HepG2 (cell line): ENCODE measurements around the gene CNNM4. TPM values are rescaled to one million over a fixed set of nuclear protein-coding genes. Genes with fewer than 3 reads are reported as not detected.

Experiments used
- CBFB ChIP-seq: sonication (generic); formaldehyde crosslinking; IDR thresholded peaks from 2 replicates; pipeline ENCODE4 v1.4.0; 2020; ENCODE audit warnings: missing genetic modification reagents
- FOXM1 ChIP-seq: sonication (generic); formaldehyde crosslinking; IDR thresholded peaks from 2 replicates; pipeline ENCODE4 v1.5.0; 2020; ENCODE audit warnings: missing genetic modification reagents
- IRX3 ChIP-seq: sonication (generic); formaldehyde crosslinking; IDR thresholded peaks from 2 replicates; pipeline ENCODE4 v1.8.1; 2023; ENCODE audit warnings: mild to moderate bottlenecking, low read depth, missing genetic modification reagents, borderline replicate concordance
- MATR3 ChIP-seq: sonication (generic); formaldehyde crosslinking; IDR thresholded peaks from 2 replicates; pipeline ENCODE4 v1.4.0; 2020; ENCODE audit warnings: missing genetic modification reagents
- SSRP1 ChIP-seq: IDR thresholded peaks from 2 replicates; pipeline ENCODE4 v1.6.1; 2016; ENCODE audit warnings: control low read depth
- SYNCRIP ChIP-seq: fragments of 200-400 bp; formaldehyde crosslinking; IDR thresholded peaks from 2 replicates; pipeline ENCODE4 v1.6.1; 2018; ENCODE audit warnings: mild to moderate bottlenecking, low read depth, low read length; ENCODE audit not compliant: insufficient read depth
- TCF12 ChIP-seq, 2 experiments: fragments of 450-650 bp in 1 of 2; sonication (generic) in 1 of 2; formaldehyde crosslinking in 1 of 2; IDR thresholded peaks; 2 replicates each; pipeline versions ENCODE4 v1.6.1 to v1.8.0; 2017 to 2022; ENCODE audit warnings: antibody characterized with exemption in 1 of 2, mild to moderate bottlenecking in 1 of 2, missing genetic modification reagents in 1 of 2, moderate library complexity in 1 of 2
- ZBTB40 ChIP-seq, 2 experiments: fragments of 450-650 bp in 1 of 2; sonication (generic) in 1 of 2; formaldehyde crosslinking in 1 of 2; IDR thresholded peaks; 2 replicates each; pipeline versions ENCODE4 v1.6.1 to v1.8.0; 2016 to 2022; ENCODE audit warnings: antibody characterized with exemption in 1 of 2, mild to moderate bottlenecking in 1 of 2, missing genetic modification reagents in 1 of 2
- ZNF30 ChIP-seq: sonication (generic); formaldehyde crosslinking; IDR thresholded peaks from 2 replicates; pipeline ENCODE4 v1.5.0; 2020; ENCODE audit warnings: mild to moderate bottlenecking, missing genetic modification reagents
- ZNF563 ChIP-seq: sonication (generic); formaldehyde crosslinking; IDR thresholded peaks from 2 replicates; pipeline ENCODE4 v1.8.0; 2022; ENCODE audit warnings: mild to moderate bottlenecking, moderate library complexity, missing genetic modification reagents
- ZNF816 ChIP-seq: sonication (generic); formaldehyde crosslinking; IDR thresholded peaks from 2 replicates; pipeline ENCODE4 v1.8.0; 2022; ENCODE audit warnings: missing genetic modification reagents, mild to moderate bottlenecking, borderline replicate concordance
- polyA plus RNA-seq, 8 experiments: library from polyadenylated mRNA; depleted of rRNA in 3 of 8; stranded (reverse) in 7 of 8; unstranded in 1 of 8; fragments of >200 nt; fragmentation: Illumina TruSeq in 4 of 8; extraction: Trizol in 4 of 8; gene quantifications; 2 replicates each; pipeline versions ENCODE4 v1.2.1 to v1.2.3, GENCODE V29; 2011 to 2016; ENCODE audit warnings: low read depth in 4 of 8, missing spikeins in 1 of 8, mixed read lengths in 1 of 8; ENCODE audit not compliant: insufficient read depth in 1 of 8
- total RNA-seq, 5 experiments: library from RNA; depleted of rRNA; stranded (reverse); fragments of >200 nt; fragmentation: Illumina TruSeq; extraction: Trizol; gene quantifications; 2 replicates each; pipeline ENCODE4 v1.2.3, GENCODE V29; 2016; ENCODE audit warnings: low read depth in 1 of 5
- TF ChIP-seq, protein P1 (sequence below): IDR thresholded peaks from 2 replicates; pipeline ENCODE4 v1.6.1; 2012; ENCODE audit warnings: low read length, improper control_type of control experiment

The CNNM4 gene
- total and polyA plus RNA-seq, 2 of the 13 experiments (the other 11 are each of a cell fraction or from before 2014, with no cell fraction given): 5.9 to 8.4 TPM

GRCh38 chr2:96801005-96801785 is 40.5 kb downstream of the CNNM4 start (continued):
- TF ChIP-seq ZBTB40 (IDR thresholded peaks at IDR 0.05) (no peak), ZBTB40 (CRISPR knock-in tag; IDR thresholded peaks at IDR 0.05) (no peak), MATR3 (CRISPR knock-in tag) (no peak), TCF12 (IDR thresholded peaks at IDR 0.05) (no peak), TCF12 (CRISPR knock-in tag; IDR thresholded peaks at IDR 0.05) (no peak), CBFB (CRISPR knock-in tag) (no peak), IRX3 (CRISPR knock-in tag) (no peak), SSRP1 (CRISPR knock-in tag) (no peak), ZNF816 (CRISPR knock-in tag) (no peak), FOXM1 (no peak), SYNCRIP (no peak), ZNF30 (CRISPR knock-in tag) (no peak), ZNF563 (CRISPR knock-in tag) (no peak)
- TF ChIP-seq, protein P1, sequence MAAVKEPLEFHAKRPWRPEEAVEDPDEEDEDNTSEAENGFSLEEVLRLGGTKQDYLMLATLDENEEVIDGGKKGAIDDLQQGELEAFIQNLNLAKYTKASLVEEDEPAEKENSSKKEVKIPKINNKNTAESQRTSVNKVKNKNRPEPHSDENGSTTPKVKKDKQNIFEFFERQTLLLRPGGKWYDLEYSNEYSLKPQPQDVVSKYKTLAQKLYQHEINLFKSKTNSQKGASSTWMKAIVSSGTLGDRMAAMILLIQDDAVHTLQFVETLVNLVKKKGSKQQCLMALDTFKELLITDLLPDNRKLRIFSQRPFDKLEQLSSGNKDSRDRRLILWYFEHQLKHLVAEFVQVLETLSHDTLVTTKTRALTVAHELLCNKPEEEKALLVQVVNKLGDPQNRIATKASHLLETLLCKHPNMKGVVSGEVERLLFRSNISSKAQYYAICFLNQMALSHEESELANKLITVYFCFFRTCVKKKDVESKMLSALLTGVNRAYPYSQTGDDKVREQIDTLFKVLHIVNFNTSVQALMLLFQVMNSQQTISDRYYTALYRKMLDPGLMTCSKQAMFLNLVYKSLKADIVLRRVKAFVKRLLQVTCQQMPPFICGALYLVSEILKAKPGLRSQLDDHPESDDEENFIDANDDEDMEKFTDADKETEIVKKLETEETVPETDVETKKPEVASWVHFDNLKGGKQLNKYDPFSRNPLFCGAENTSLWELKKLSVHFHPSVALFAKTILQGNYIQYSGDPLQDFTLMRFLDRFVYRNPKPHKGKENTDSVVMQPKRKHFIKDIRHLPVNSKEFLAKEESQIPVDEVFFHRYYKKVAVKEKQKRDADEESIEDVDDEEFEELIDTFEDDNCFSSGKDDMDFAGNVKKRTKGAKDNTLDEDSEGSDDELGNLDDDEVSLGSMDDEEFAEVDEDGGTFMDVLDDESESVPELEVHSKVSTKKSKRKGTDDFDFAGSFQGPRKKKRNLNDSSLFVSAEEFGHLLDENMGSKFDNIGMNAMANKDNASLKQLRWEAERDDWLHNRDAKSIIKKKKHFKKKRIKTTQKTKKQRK: no peak
